Psoas muscle (tissue), 8 donors: Measurements from ENCODE around the gene CDC42BPB. TPM values are rescaled to one million over a fixed set of nuclear protein-coding genes. Genes with fewer than 3 reads are reported as not detected.

Experiments
- ATAC-seq, 4 donors: fragments of 200-7000 bp; cut with Tn5 transposase; one replicate each; pipeline ENCODE4 v1.9.1; 2020; ENCODE audit warnings: moderate library complexity in 3 of 4, mild to moderate bottlenecking in 2 of 4
- DNase-seq, 2 donors: peaks; one replicate each; pipeline ENCODE4 v3.0.0-alpha.2; 2020
- H3K27ac ChIP-seq: fragments of 200-600 bp; one replicate; pipeline ENCODE4 v1.8.0; 2022
- H3K27me3 ChIP-seq, 3 donors: fragments of 200-600 bp in 1 of 3; one replicate each; pipeline versions ENCODE4 v1.6.1 to v1.8.0; 2013 to 2022; ENCODE audit warnings: low read length in 2 of 3, mild to moderate bottlenecking in 2 of 3, moderate library complexity in 1 of 3; ENCODE audit not compliant: insufficient read depth in 3 of 3
- H3K36me3 ChIP-seq, 2 donors: fragments of 200-600 bp in 1 of 2; one replicate each; pipeline versions ENCODE4 v1.6.1 to v1.8.0; 2013 to 2022; ENCODE audit warnings: low read depth in 1 of 2, mild to moderate bottlenecking in 1 of 2, moderate library complexity in 1 of 2; ENCODE audit not compliant: insufficient read depth in 1 of 2
- H3K4me1 ChIP-seq: fragments of 200-600 bp; one replicate; pipeline ENCODE4 v1.8.0; 2022
- H3K4me3 ChIP-seq: fragments of 200-600 bp; one replicate; pipeline ENCODE4 v1.8.0; 2022; ENCODE audit warnings: mild to moderate bottlenecking
- H3K9me3 ChIP-seq: fragments of 200-600 bp; one replicate; pipeline ENCODE4 v1.8.0; 2022
- WGBS, 3 donors: extraction: QIAGEN DNeasy Blood & Tissue Kit; methylation state at CpG; one replicate each; pipeline versions ENCODE4 v1.1.6 to v1.1.7; 2013; 5-methylcytosine and 5-hydroxymethylcytosine counted together
- intact Hi-C, 2 donors: fragments of 100-400 bp; cut with DNase I; formaldehyde crosslinking; loops; one replicate each; pipeline versions ENCODE4 v1.11.0 to v1.14.2; 2022
- polyA plus RNA-seq, 3 donors: library from polyadenylated mRNA; stranded (reverse); fragments of 200-250 nt; gene quantifications; one replicate each; pipeline ENCODE4 v1.2.3, GENCODE V29; 2013
- total RNA-seq, 4 donors: library from RNA; stranded (reverse); fragmentation: NEBNext Ultra II Directional in 2 of 4; extraction: Animal tissue kit (Norgen Biotek cat#: 25700) in 2 of 4; gene quantifications; one replicate each; pipeline versions ENCODE4 v1.2.1 to v1.2.4, GENCODE V29; 2021 to 2023
- TF ChIP-seq, protein P1 (sequence below): fragments of 200-600 bp; IDR thresholded peaks from one replicate; pipeline ENCODE4 v1.8.0; 2022; ENCODE audit warnings: antibody characterized with exemption
- donor health status: healthy with polysubstance abuse.
- donor health status: DM: no; HTN: no; CAD: no; lungs with moderate emphysema.
- donor health status: Bipolar disorder and iron deficiency.
- donor health status: healthy.
- donor health status: DM: yes; HTN: yes; CAD: no.
- donor health status: DM: no; HTN: no; CAD: no.
- donor health status: DM: no; HTN: no; CAD: no.
- donor health status: DM: yes; HTN: yes; CAD: no.

Gene CDC42BPB
- total and polyA plus RNA-seq, 7 donors: 20.2 to 57.4 (median 40.0) TPM

DNA sequence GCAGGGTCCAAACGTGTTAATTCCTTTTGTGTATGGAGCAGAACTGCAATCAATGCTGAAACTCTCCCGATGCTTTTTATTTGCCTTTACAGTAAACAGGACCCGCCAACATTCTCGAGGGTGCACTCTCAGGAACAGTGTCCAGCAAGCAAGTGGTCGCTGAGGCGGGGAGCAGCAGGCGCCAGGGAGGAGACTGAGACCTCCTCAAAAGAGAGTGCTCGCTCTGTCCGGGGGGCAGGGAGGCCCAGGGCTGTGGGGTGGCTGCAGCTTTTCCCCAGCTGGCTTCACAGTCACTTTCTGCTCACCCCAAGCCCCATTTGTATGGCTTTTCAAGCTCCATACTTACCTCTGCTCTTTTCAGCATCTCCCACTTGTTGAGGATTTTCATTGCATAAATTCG, 49.2 kb downstream of the CDC42BPB start:
- H3K4me3 ChIP-seq: no peak overlapping the region
- intact Hi-C loops: no loop called here
- TF ChIP-seq, protein P1, sequence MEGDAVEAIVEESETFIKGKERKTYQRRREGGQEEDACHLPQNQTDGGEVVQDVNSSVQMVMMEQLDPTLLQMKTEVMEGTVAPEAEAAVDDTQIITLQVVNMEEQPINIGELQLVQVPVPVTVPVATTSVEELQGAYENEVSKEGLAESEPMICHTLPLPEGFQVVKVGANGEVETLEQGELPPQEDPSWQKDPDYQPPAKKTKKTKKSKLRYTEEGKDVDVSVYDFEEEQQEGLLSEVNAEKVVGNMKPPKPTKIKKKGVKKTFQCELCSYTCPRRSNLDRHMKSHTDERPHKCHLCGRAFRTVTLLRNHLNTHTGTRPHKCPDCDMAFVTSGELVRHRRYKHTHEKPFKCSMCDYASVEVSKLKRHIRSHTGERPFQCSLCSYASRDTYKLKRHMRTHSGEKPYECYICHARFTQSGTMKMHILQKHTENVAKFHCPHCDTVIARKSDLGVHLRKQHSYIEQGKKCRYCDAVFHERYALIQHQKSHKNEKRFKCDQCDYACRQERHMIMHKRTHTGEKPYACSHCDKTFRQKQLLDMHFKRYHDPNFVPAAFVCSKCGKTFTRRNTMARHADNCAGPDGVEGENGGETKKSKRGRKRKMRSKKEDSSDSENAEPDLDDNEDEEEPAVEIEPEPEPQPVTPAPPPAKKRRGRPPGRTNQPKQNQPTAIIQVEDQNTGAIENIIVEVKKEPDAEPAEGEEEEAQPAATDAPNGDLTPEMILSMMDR: no peak
- 85 to 86% (median 86%) methylated on average over 10 of the region's 10 CpGs for WGBS, 3 donors
- H3K4me1 ChIP-seq: peaks cover 12% of the 10 kb centered on the region
- H3K27me3 ChIP-seq: no peaks in the 10 kb centered on the region
- no peaks in the 10 kb centered on the region for H3K9me3 ChIP-seq
- H3K36me3 ChIP-seq: peaks cover 0 to 31% of the 10 kb centered on the region in 2 donors
- ATAC-seq (no peak), DNase-seq (no peak)
- H3K27ac ChIP-seq: peak overlapping the region; percentile 65

DNA sequence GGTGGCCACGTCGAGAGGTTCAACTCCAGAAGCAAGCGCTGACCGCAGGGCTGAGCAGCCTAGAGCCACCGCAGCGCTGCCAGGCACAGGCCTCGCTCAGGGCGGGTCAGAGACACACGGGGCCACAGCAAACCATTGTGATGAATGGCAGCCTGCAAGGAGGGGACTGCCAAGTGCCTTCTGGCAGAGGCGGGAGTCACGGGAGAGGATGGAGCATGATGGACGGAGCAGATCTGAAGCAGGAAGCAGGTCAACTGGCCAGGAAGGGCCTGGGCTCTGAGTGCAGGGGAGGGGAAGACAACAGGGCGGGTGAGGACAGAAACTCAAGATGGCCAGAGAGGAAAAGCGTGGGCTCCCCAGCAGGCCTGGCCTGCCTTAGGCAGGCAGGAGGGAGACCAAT, 49.8 kb downstream of the CDC42BPB start:
- TF ChIP-seq, protein P1: no peak
- no peaks in the 10 kb centered on the region for H3K9me3 ChIP-seq
- no peak overlapping the region for H3K27ac ChIP-seq
- DNase-seq (no peak), ATAC-seq (peak; percentile 13 to 26 (median 18))
- peaks cover 12% of the 10 kb centered on the region for H3K4me1 ChIP-seq
- H3K4me3 ChIP-seq: no peak overlapping the region
- intact Hi-C loops: no loop called here
- 68 to 89% (median 75%) methylated on average over 13 to 14 of the region's 14 CpGs for WGBS, 3 donors
- H3K36me3 ChIP-seq: peaks cover 0 to 36% of the 10 kb centered on the region in 2 donors
- H3K27me3 ChIP-seq: no peaks in the 10 kb centered on the region

DNA sequence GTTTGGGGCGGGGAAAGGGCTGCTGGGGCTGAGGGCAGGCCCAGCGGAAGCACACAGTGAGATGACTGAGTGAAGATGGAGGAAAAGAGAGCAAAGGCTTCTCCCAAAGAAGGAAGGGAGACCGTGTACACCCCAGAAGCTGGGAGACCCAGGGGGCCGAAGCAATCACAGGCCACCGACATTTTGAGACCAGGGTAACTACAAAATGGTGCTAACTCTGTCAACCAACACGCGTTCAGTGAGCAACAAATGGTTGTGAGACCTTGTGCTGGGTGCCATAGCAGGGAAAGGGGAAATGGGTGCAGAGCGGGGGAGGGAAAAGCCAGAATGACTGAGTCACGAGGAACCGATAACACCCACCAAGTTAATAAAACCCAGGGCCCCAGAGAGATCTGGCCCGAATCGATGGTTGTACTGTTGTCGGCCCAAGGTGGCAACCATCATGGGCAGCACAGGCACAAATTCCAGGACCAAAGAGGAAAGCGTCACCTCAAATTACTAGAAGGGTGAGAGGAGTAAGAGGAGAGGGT, 50.3 kb downstream of the CDC42BPB start:
- Histone ChIP-seq H3K27ac (no peak overlapping the region), H3K4me3 (no peak overlapping the region), H3K9me3 (no peaks in the 10 kb centered on the region), H3K27me3 (no peaks in the 10 kb centered on the region), H3K4me1 (peaks cover 12% of the 10 kb centered on the region), H3K36me3 (peaks cover 0 to 41% of the 10 kb centered on the region in 2 donors)
- 95 to 97% (median 96%) methylated on average over 14 of the region's 14 CpGs for WGBS, 3 donors
- ATAC-seq (no peak), DNase-seq (no peak)
- intact Hi-C loops: no loop called here
- TF ChIP-seq, protein P1: no peak

DNA sequence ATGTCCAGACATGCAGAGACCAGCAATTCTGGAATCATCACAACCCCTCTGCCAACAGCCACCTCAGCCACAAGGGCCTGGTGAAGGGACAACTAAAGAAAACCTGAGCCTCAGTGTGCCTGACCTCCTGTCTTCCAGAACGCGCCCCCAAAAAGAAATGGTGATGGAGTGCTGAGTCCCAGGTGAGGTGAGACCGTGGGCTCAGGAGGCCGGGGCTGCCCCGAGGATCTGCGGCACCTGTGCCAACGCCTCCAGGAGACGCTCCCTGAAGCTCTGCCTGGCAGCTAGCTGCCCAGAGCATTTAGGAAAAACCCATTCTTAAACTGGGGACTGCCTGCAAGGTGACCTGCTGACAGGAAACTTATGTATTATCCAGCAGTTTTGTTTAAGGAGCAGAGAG, 51.2 kb downstream of the CDC42BPB start:
- H3K36me3 ChIP-seq: peaks cover 0 to 47% of the 10 kb centered on the region in 2 donors

More for the DNA sequence above, 51.2 kb downstream of the CDC42BPB start:
- DNase-seq (no peak), ATAC-seq (no peak)
- Histone ChIP-seq H3K27me3 (no peaks in the 10 kb centered on the region), H3K27ac (no peak overlapping the region), H3K4me3 (no peak overlapping the region), H3K4me1 (peaks cover 12% of the 10 kb centered on the region), H3K9me3 (no peaks in the 10 kb centered on the region)
- intact Hi-C loops: no loop called here
- WGBS, 3 donors: 90 to 97% (median 92%) methylated on average over 8 of the region's 8 CpGs
- TF ChIP-seq, protein P1: no peak
